DMS 273 (cell line): ENCODE measurements around the gene FOXE3.

Experiments
- DNase-seq: peaks from one replicate; lab custom pipeline; 2025; ENCODE audit not compliant: unreplicated experiment; lab: John Stamatoyannopoulos, UW

FOXE3 gene

GRCh38 chr1:47434051-47434842, 18.2 kb downstream of the FOXE3 start:
- DNase-seq: no peak

DNA sequence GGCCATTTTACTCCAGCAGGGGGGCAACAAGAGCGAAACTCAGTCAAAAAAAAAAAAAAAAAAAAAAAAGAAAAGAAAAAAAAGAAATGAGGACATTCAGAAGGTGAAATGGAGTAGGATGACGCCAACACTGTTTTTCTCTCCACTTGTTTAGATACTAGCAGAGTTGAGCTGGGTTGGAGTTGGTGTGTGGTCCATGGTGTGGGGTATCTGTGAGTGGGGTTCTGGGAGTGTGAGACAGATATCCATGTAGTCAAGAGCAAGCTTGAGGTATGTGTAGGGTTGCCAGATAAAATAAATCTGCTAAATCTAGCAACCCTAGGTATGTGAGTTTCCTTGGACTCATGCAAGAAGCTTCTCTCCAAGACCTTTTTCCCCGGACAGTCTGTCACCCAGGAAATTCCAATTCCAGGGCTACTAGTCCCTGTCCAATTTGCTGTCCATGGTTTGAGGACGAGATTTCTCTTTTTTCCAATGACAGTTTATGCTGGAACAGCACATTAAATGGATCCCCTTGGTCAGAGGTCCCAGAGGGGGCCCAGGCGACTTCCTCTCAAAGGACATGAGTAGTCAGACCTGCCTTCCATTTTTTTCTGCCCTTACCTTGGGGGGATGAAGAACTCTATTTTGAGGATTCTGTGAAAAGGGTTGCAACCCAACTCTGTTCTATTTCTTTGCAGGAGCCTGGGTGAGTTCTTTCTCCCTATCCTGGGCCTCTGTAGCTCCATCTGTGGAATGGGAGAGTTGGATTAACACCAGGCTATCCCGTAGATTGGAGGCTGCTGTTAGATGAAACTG, 19.6 kb downstream of the FOXE3 start:
- DNase-seq: no peak

- DNase-seq: peak; percentile 88
These were observed 20.4 kb downstream of the FOXE3 start for GRCh38 chr1:47436304-47436978.

- DNase-seq: peak; percentile 79
These were observed 20.9 kb downstream of the FOXE3 start for GRCh38 chr1:47436979-47437446.

- DNase-seq: peak; percentile 98
These were observed 21.5 kb downstream of the FOXE3 start, which contains the start of gene FOXD2 for GRCh38 chr1:47437447-47438164. Gene FOXD2 (plus strand): TSS chr1:47438044. CDS start chr1:47438136, 92 bp downstream.

- DNase-seq: peak; percentile 43
These were observed 22.3 kb downstream of the FOXE3 start for GRCh38 chr1:47438165-47439016.

GRCh38 chr1:47439017-47439818, 23.1 kb downstream of the FOXE3 start:
- no peak for DNase-seq

- no peak for DNase-seq
These were observed 23.9 kb downstream of the FOXE3 start for GRCh38 chr1:47439819-47440598.

DNA sequence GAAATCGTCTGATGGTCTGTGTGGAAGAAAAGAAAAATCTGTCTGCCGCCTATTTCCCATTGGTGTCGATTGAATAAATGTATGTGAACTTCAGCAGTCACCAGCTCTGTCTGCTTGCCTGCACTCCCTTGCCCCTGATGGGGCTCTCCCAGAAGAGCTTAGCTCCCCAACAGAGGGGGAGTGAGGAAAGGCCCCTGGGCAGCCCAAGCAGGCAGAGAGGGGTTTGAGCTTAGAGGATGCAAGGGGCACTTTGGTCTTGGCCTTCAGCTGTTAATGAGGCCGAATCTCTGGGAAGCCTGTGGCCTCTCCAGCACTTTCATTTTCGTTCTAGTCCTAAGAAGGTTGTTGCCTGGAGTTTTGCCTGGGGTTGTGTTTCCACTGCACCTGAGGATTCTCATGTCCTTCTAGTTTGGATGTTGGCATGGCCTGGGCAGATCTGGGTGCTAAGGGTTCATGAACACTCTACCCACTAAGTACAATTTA, 24.6 kb downstream of the FOXE3 start:
- DNase-seq: no peak

DNA sequence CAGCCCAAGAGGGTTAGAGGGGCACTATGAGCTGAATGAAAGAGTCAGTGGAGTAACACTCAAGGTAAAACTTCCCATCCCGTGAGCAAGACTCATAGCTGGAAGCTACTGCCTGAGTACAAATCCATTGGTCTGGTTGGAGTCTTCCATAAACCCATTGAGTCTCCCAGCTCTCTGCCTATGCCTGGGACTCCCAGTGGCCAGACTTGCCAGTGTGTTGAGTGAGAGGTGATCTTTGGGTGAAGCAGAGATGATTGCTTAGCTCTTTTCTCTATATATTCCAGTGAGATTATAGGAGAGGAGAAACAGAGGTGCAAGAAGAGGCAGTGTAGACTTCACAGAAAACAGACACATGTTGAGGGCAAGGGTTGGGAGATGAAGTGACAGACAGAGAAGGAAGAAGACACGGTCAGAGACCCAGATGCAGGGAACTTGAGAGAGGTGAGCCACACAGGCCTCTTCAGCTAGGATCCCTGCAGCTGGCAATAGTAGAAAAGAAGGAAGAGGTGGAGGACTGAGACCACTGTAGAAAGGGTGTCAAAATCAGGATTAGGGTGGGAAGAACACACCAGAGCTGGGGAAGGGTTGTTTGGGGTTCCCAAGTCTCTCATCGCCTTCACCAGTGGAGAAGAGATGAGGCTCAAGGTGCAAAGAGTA, 25.5 kb downstream of the FOXE3 start:
- DNase-seq: no peak

GRCh38 chr1:47442202-47442601, 26.1 kb downstream of the FOXE3 start:
- DNase-seq: no peak

GRCh38 chr1:47442842-47443529, 26.9 kb downstream of the FOXE3 start:
- DNase-seq: no peak

GRCh38 chr1:47443530-47444296, 27.6 kb downstream of the FOXE3 start:
- DNase-seq: no peak

DNA sequence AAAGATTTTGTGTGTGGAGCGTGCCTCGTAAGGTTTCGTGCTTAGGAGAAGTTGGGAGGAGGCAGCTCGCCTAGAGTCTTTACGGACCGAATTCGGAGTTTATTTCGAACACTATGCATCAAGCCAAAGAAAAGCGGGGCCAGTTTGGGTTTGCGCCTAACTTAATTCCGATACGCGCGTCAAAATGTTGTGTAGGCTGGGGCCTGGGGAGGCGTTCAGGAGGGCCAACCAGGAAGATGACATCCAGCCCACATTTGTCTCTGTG, 28.1 kb downstream of the FOXE3 start:
- DNase-seq: no peak

DNA sequence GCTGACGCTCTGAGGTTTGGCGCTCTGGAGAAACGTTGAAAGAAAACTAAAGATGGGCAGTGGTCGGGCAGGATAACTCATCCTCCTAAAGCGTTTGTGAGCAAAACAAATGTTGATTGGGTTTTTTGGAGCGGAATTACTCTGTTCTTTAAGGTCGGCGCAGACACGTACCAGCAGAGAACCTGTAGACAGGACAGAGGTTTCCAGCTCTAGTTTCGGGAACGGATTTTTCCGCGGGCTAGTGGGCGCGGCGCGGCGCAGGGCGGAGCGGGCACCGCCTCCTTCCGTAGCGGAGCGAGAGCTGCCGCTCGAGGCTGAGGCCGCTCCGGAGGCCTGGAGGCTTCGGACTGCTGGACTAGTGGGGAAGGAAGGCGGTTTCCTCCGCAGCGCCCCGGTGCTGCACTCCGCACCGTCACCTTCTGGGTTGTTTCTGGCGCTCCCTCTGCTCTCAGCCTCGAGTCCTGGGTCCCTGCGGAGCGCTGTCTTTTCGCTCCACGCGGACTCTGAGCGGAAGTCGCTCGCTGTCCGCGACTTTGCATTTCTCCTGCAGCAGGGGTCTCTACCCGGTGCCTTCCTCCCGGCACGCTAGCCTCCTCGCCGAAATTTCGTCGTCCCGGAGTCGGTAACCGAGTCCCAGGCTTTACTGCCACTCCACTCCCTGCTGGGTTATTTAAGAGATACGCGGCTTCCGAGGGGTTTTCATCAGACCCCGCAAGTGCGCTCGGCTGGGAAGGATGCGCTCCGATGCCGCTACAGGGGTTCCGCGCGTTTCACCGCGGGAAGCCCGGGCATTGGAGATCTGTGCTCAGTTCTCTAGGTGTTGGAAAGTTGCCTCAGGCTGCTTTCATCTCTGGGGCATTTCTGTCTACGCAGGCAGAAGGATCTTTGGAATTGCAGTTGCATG, 28.7 kb downstream of the FOXE3 start:
- peak; percentile 37 for DNase-seq
